ENCODE results near the gene PHC2. TPM values are rescaled to one million over a fixed set of nuclear protein-coding genes. Genes with fewer than 3 reads are reported as not detected.

PHC2 gene
- polyA plus RNA-seq, 1 donor from 2014 or later: 171 TPM

DNA sequence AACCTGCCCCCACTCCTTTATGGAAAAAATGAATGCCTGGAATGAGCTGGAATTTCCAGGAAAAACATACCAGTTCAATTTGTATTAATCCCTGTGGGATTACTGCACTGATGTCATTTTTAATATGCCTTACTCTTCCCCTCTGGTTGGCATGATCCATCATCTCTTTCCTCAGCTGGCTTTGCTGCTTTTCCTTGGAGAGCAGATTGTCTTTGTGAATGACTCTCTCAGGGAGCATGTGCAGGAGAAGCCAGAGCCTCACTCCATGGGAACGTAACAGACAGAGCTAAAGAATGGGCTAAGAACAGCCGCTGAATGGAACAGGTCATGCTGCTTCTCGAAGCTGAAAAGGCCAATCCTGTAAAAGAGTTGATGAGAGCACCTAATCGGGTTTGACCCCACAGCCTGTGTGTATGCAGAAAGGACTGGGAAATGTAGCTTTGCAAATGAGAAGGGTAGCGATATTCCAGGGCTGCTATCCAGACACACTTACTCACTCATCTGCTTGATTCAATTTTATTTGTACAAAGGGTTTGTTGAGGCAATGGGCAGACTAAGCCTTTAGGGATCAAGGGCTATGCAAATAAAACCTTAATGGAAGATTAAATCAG is 20.7 kb downstream of the PHC2 start:
- no peaks in the 10 kb centered on the region for H3K27me3 ChIP-seq (ENCODE audit: insufficient read depth, low read depth, low read length)
- H3K4me2 ChIP-seq (ENCODE audit: low read length): peak overlapping the region; percentile 74
- no peaks in the 10 kb centered on the region for H3K36me3 ChIP-seq (ENCODE audit: insufficient read depth, low read length)
- no peaks in the 10 kb centered on the region for H4K20me1 ChIP-seq (ENCODE audit: insufficient read depth)
- H3K9me3 ChIP-seq (ENCODE audit: low read length): no peaks in the 10 kb centered on the region
- H3K9me2 ChIP-seq (ENCODE audit: insufficient read depth, low read length): no peaks in the 10 kb centered on the region
- peak overlapping the region; percentile 55 for H3K4me3 ChIP-seq (ENCODE audit: low read length)
- peak overlapping the region; percentile 71 for H3K9ac ChIP-seq (ENCODE audit: low read length)
- H3K79me2 ChIP-seq (replicated peaks; ENCODE audit: insufficient read depth, low read length): peaks cover 4% of the 10 kb centered on the region
- TF ChIP-seq EP300 (conservative IDR thresholded peaks at IDR 0.05; ENCODE audit: poor library complexity, severe bottlenecking): peak; percentile 72
- TF ChIP-seq SMC3 (conservative IDR thresholded peaks at IDR 0.05; ENCODE audit: poor library complexity): peak; percentile 33
- TF ChIP-seq, protein P1, sequence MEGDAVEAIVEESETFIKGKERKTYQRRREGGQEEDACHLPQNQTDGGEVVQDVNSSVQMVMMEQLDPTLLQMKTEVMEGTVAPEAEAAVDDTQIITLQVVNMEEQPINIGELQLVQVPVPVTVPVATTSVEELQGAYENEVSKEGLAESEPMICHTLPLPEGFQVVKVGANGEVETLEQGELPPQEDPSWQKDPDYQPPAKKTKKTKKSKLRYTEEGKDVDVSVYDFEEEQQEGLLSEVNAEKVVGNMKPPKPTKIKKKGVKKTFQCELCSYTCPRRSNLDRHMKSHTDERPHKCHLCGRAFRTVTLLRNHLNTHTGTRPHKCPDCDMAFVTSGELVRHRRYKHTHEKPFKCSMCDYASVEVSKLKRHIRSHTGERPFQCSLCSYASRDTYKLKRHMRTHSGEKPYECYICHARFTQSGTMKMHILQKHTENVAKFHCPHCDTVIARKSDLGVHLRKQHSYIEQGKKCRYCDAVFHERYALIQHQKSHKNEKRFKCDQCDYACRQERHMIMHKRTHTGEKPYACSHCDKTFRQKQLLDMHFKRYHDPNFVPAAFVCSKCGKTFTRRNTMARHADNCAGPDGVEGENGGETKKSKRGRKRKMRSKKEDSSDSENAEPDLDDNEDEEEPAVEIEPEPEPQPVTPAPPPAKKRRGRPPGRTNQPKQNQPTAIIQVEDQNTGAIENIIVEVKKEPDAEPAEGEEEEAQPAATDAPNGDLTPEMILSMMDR (IDR thresholded peaks at IDR 0.05; ENCODE audit: poor library complexity, severe bottlenecking): no peak
- peak; percentile 92 for TF ChIP-seq POLR2AphosphoS5 (IDR thresholded peaks at IDR 0.05)
- peak; percentile 29 for TF ChIP-seq RAD21 (conservative IDR thresholded peaks at IDR 0.05)
- TF ChIP-seq REST (IDR thresholded peaks at IDR 0.05; ENCODE audit: borderline replicate concordance): peak; percentile 100
- TF ChIP-seq EZH2 (IDR thresholded peaks at IDR 0.05; ENCODE audit: borderline replicate concordance, insufficient read depth, low read length, poor library complexity, severe bottlenecking): no peak
- peak; percentile 62 for TF ChIP-seq MXI1 (conservative IDR thresholded peaks at IDR 0.05; ENCODE audit: poor library complexity, severe bottlenecking)
- peak overlapping the region; percentile 96 for H3K27ac ChIP-seq (ENCODE audit: low read length)
- peak overlapping the region; percentile 35 for H2AFZ ChIP-seq (ENCODE audit: low read depth, low read length)
- H3F3A ChIP-seq (ENCODE audit: insufficient read depth, low read length, poor library complexity, severe bottlenecking): no peaks in the 10 kb centered on the region

DNA sequence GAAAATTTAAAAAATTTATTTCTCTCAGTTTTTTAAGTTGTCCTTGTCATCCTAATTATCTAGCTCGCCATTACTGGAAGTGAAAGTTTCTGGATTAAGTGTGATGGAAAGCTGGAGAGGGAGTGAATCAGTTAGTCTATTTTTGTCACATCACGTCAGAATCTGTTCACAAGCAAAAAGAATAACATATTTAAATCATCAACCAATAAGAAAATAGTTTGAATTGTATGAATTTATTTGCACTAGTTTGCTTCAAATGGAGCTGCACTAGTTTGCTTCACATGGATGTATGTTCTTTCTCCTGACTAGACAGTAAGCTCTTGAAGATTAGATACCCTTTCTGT is 22.8 kb downstream of the PHC2 start:
- Histone ChIP-seq H3K27me3 (ENCODE audit: insufficient read depth, low read depth, low read length) (no peaks in the 10 kb centered on the region), H3F3A (ENCODE audit: insufficient read depth, low read length, poor library complexity, severe bottlenecking) (peaks cover 5% of the 10 kb centered on the region), H4K20me1 (ENCODE audit: insufficient read depth) (no peaks in the 10 kb centered on the region), H3K27ac (ENCODE audit: low read length) (no peak overlapping the region), H3K4me3 (ENCODE audit: low read length) (no peak overlapping the region), H3K9me3 (ENCODE audit: low read length) (no peaks in the 10 kb centered on the region), H3K79me2 (replicated peaks; ENCODE audit: insufficient read depth, low read length) (peaks cover 4% of the 10 kb centered on the region), H3K36me3 (ENCODE audit: insufficient read depth, low read length) (no peaks in the 10 kb centered on the region), H3K9me2 (ENCODE audit: insufficient read depth, low read length) (no peaks in the 10 kb centered on the region), H3K4me2 (ENCODE audit: low read length) (no peak overlapping the region), H2AFZ (ENCODE audit: low read depth, low read length) (no peak overlapping the region), H3K9ac (ENCODE audit: low read length) (no peak overlapping the region)
- TF ChIP-seq EZH2 (IDR thresholded peaks at IDR 0.05; ENCODE audit: borderline replicate concordance, insufficient read depth, low read length, poor library complexity, severe bottlenecking): no peak
- TF ChIP-seq POLR2AphosphoS5 (IDR thresholded peaks at IDR 0.05): no peak
- TF ChIP-seq REST (IDR thresholded peaks at IDR 0.05; ENCODE audit: borderline replicate concordance): no peak
- no peak for TF ChIP-seq SMC3 (conservative IDR thresholded peaks at IDR 0.05; ENCODE audit: poor library complexity)
- TF ChIP-seq TAF1 (IDR thresholded peaks at IDR 0.05; ENCODE audit: low read depth): no peak
- no peak for TF ChIP-seq EP300 (conservative IDR thresholded peaks at IDR 0.05; ENCODE audit: poor library complexity, severe bottlenecking)
- no peak for TF ChIP-seq RAD21 (conservative IDR thresholded peaks at IDR 0.05)
- TF ChIP-seq, protein P1 (IDR thresholded peaks at IDR 0.05; ENCODE audit: poor library complexity, severe bottlenecking): no peak
- TF ChIP-seq MXI1 (conservative IDR thresholded peaks at IDR 0.05; ENCODE audit: poor library complexity, severe bottlenecking): no peak

All from neural cell (in vitro differentiated cells).